WTC11 (cell line): ENCODE data around the gene ARAF. TPM values are rescaled to one million over a fixed set of nuclear protein-coding genes. Genes with fewer than 3 reads are reported as not detected.
"Not testable (repeated sequence)": the region's sequence is repeated elsewhere in the genome, so short reads cannot be mapped to it uniquely, and the experiment has no call there.

Source experiments
- ATAC-seq: fragments of 200-7000 bp; cut with Tn5 transposase; 2 replicates; pipeline ENCODE4 v1.10.0; 2021; ENCODE audit warnings: mild to moderate bottlenecking, moderate library complexity
- Bru-seq: library from RNA; stranded (reverse); fragments of 400-500 nt; gene quantifications from one replicate; lab custom pipeline; 2021; lab: Mats Ljungman, UMichigan
- CTCF ChIA-PET: fragments of 300-600 bp; sonication (Branson Sonifier 250); formaldehyde crosslinking; loops from one replicate; lab custom pipeline; 2021; ENCODE audit warnings: antibody characterized with exemption; lab: Charles Lee
- POLR2A ChIA-PET: fragments of 350-600 bp; sonication (Branson Sonifier 250); formaldehyde crosslinking; loops from one replicate; lab custom pipeline; 2021; ENCODE audit warnings: antibody characterized with exemption; lab: Charles Lee
- DNase-seq: peaks from one replicate; pipeline ENCODE4 v3.0.0; 2021; ENCODE audit warnings: low spot score
- H3K27ac Mint-ChIP-seq: 2 replicates; pipeline ENCODE4 v1.8.0; 2021; ENCODE audit warnings: mixed read lengths
- H3K27me3 Mint-ChIP-seq: 2 replicates; pipeline ENCODE4 v1.8.0; 2021; ENCODE audit warnings: low read depth, mild to moderate bottlenecking, moderate library complexity, mixed read lengths
- H3K36me3 Mint-ChIP-seq: 2 replicates; pipeline ENCODE4 v1.8.0; 2021; ENCODE audit warnings: mixed read lengths
- H3K4me1 Mint-ChIP-seq: 2 replicates; pipeline ENCODE4 v1.8.0; 2022; ENCODE audit warnings: mixed read lengths
- H3K4me3 Mint-ChIP-seq: 2 replicates; pipeline ENCODE4 v1.8.0; 2021; ENCODE audit warnings: mild to moderate bottlenecking, moderate library complexity, mixed read lengths
- H3K9me3 Mint-ChIP-seq: 2 replicates; pipeline ENCODE4 v1.8.0; 2021; ENCODE audit warnings: mixed read lengths
- ESRRA ChIP-seq: sonication (generic); formaldehyde crosslinking; IDR thresholded peaks from 2 replicates; pipeline ENCODE4 v1.8.1; 2022; ENCODE audit warnings: mild to moderate bottlenecking, missing genetic modification reagents, borderline replicate concordance
- FOXK1 ChIP-seq: sonication (generic); formaldehyde crosslinking; IDR thresholded peaks from 2 replicates; pipeline ENCODE4 v1.8.0; 2022; ENCODE audit warnings: mild to moderate bottlenecking, moderate library complexity, missing genetic modification reagents
- NFYB ChIP-seq: sonication (generic); formaldehyde crosslinking; conservative IDR thresholded peaks from 2 replicates; pipeline ENCODE4 v1.8.0; 2022; ENCODE audit warnings: low read depth, missing genetic modification reagents
- NR2C2 ChIP-seq: sonication (generic); formaldehyde crosslinking; IDR thresholded peaks from 2 replicates; pipeline ENCODE4 v1.8.0; 2022; ENCODE audit warnings: mild to moderate bottlenecking, missing genetic modification reagents
- RELA ChIP-seq: sonication (generic); formaldehyde crosslinking; IDR thresholded peaks from 2 replicates; pipeline ENCODE4 v1.8.1; 2022; ENCODE audit warnings: missing genetic modification reagents, mild to moderate bottlenecking, borderline replicate concordance
- SMAD3 ChIP-seq: sonication (generic); formaldehyde crosslinking; IDR thresholded peaks from 2 replicates; pipeline ENCODE4 v1.8.0; 2022; ENCODE audit warnings: missing genetic modification reagents, mild to moderate bottlenecking, borderline replicate concordance
- SOX15 ChIP-seq: fragments of 250-450 bp; sonication (Bioruptor Pico); IDR thresholded peaks from 2 replicates; pipeline ENCODE4 v1.9.0; 2021; ENCODE audit warnings: mild to moderate bottlenecking
- SP1 ChIP-seq: sonication (generic); formaldehyde crosslinking; conservative IDR thresholded peaks from 2 replicates; pipeline ENCODE4 v1.8.1; 2022; ENCODE audit warnings: missing genetic modification reagents
- ZNF121 ChIP-seq: sonication (generic); formaldehyde crosslinking; IDR thresholded peaks from 2 replicates; pipeline ENCODE4 v1.8.0; 2023; ENCODE audit warnings: missing genetic modification reagents
- long read RNA-seq, 3 experiments: library from RNA in 1 of 3; library from capped mRNA in 1 of 3; library from polyadenylated mRNA in 1 of 3; unstranded in 2 of 3; stranded (forward) in 1 of 3; transcript quantifications; one replicate each; pipeline ENCODE4 v2.0.0, GENCODE V29; 2021
- total RNA-seq: library from RNA; stranded (reverse); gene quantifications from 3 replicates; pipeline ENCODE4 v1.2.3, GENCODE V29; 2021
- TF ChIP-seq, protein P1 (sequence below): sonication (generic); formaldehyde crosslinking; IDR thresholded peaks from 2 replicates; pipeline ENCODE4 v1.8.0; 2022; ENCODE audit warnings: mild to moderate bottlenecking, missing genetic modification reagents
- TF ChIP-seq, protein P2 (sequence below): sonication (generic); formaldehyde crosslinking; IDR thresholded peaks from 2 replicates; pipeline ENCODE4 v1.8.1; 2022; ENCODE audit warnings: low read depth, mild to moderate bottlenecking, moderate library complexity, missing genetic modification reagents, borderline replicate concordance
- TF ChIP-seq, protein P3 (sequence below): sonication (generic); formaldehyde crosslinking; IDR thresholded peaks from 2 replicates; pipeline ENCODE4 v1.8.0; 2022; ENCODE audit warnings: mild to moderate bottlenecking, missing genetic modification reagents
- TF ChIP-seq, protein P4 (sequence below): fragments of 250-450 bp; sonication (Bioruptor Pico); IDR thresholded peaks from 2 replicates; pipeline ENCODE4 v2.1.2; 2022; ENCODE audit warnings: mild to moderate bottlenecking, moderate library complexity
- TF ChIP-seq, protein P5 (sequence below): sonication (generic); formaldehyde crosslinking; IDR thresholded peaks from 2 replicates; pipeline ENCODE4 v1.8.1; 2023; ENCODE audit warnings: mild to moderate bottlenecking, missing genetic modification reagents

Gene ARAF
- 52.5 to 55.8 TPM (median 55.1 TPM) in 3 replicates for total RNA-seq
- Bru-seq, nascent RNA = percentile 65 among the genes with signal in this experiment
- long read RNA-seq, experiment 1, transcript ARAF-203 (16 exons, 2,458 nt) = major isoform, 135 of 162 reads
- long read RNA-seq, experiment 1, partial matches to known transcripts = 12 of 162 reads
- long read RNA-seq, experiment 1, other reads (novel, unspliced or antisense) = 14 of 162 reads
- long read RNA-seq, experiment 2, partial matches to known transcripts = 16 of 23 reads
- long read RNA-seq, experiment 2, other reads (novel, unspliced or antisense) = 2 of 23 reads
- long read RNA-seq, experiment 3, transcript ARAF-203 (16 exons, 2,458 nt) = major isoform, 14 of 29 reads
- long read RNA-seq, experiment 3, partial matches to known transcripts = 0 of 29 reads
- long read RNA-seq, experiment 3, other reads (novel, unspliced or antisense) = 14 of 29 reads

DNA sequence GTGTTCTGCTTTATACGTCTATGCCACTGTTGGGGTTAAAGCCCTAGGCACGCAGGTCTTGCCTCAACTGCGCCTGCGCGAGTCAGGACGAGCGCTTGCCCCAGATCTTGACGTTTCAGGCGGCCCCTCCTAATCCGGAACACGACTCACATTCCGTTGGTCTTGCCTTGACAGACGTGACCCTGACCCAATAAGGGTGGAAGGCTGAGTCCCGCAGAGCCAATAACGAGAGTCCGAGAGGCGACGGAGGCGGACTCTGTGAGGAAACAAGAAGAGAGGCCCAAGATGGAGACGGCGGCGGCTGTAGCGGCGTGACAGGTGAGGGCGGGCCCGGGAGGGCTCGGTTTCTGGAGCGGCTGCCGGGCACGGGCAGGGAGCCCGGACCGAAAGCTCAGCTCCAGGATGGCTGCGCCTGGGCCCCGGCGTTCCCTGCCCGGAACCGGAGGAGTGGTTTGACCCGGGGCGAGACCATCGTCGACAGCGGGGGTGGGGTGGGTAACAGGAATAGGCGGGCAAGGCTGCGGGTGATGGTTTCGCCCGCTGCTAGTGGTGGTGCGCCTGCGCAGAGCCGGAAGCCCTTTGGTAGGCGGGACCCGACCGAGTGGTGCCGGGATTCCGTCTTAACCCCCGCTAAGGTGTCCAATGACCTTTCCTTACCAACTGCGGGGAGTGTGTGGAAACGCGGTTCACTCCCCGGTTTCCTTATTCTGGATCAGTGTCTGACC, at the start of gene ARAF:
Gene ARAF, plus strand, starts transcription at position 272 of the 725 bp plus-strand sequence. CDS start 1,763 bp downstream, outside the sequence.
- TF ChIP-seq SP1 (CRISPR knock-in tag) (peak; percentile 27; the same call in 1 of the 2 replicates), FOXK1 (peak; percentile 66; the same call in 1 of the 2 replicates), NFYB (peak; percentile 94)
- TF ChIP-seq, protein P1, sequence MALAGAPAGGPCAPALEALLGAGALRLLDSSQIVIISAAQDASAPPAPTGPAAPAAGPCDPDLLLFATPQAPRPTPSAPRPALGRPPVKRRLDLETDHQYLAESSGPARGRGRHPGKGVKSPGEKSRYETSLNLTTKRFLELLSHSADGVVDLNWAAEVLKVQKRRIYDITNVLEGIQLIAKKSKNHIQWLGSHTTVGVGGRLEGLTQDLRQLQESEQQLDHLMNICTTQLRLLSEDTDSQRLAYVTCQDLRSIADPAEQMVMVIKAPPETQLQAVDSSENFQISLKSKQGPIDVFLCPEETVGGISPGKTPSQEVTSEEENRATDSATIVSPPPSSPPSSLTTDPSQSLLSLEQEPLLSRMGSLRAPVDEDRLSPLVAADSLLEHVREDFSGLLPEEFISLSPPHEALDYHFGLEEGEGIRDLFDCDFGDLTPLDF (CRISPR knock-in tag) = no peak
- TF ChIP-seq, protein P2, sequence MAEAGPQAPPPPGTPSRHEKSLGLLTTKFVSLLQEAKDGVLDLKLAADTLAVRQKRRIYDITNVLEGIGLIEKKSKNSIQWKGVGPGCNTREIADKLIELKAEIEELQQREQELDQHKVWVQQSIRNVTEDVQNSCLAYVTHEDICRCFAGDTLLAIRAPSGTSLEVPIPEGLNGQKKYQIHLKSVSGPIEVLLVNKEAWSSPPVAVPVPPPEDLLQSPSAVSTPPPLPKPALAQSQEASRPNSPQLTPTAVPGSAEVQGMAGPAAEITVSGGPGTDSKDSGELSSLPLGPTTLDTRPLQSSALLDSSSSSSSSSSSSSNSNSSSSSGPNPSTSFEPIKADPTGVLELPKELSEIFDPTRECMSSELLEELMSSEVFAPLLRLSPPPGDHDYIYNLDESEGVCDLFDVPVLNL (CRISPR knock-in tag) = no peak
- peak within 1 kb of the TSS; percentile 93 for H3K27ac Mint-ChIP-seq
- H3K9me3 Mint-ChIP-seq = no peaks in the 10 kb centered on the region
- ChIA-PET CTCF (interaction anchor here (0.6 to 1.0 kb wide), 5 partner anchors 14 to 84 kb away, joined by 3 to 4 read pairs (median 3); no protein-coding TSS in a partner anchor), POLR2A (interaction anchor here (0.7 kb wide), 1 partner anchor 245 kb away, joined by 5 read pairs; no protein-coding TSS in a partner anchor)
- H3K27me3 Mint-ChIP-seq = no peaks in the 10 kb centered on the region
- peaks cover 20% of the 10 kb centered on the region for H3K4me1 Mint-ChIP-seq
- ATAC-seq (peak; percentile 90), DNase-seq (peak; percentile 96)
- peak within 1 kb of the TSS; percentile 88 for H3K4me3 Mint-ChIP-seq
- H3K36me3 Mint-ChIP-seq = peaks cover 18% of the 10 kb centered on the region

DNA sequence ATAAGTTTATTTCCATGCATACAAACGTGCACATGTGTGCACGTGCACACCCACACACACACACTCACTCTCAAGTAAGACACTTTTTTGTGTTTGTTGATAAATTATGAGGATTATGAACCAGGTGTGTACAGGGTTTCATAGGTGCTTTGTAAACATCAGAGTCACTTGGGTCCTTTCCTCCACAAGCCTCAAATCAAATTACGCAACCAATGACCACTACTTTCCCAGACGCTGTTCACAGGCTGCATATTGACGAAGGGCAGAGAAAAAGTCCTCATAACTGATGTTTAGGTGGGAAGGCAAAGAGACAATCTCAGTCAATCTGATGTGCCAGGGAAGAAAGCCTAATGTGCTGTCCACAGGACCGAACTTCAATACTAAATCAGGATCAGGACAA, 48.6 kb upstream of the ARAF start:
- H3K4me1 Mint-ChIP-seq = peaks cover 13% of the 10 kb centered on the region
- H3K9me3 Mint-ChIP-seq, POLR2A ChIA-PET, H3K27me3 Mint-ChIP-seq, H3K27ac Mint-ChIP-seq, H3K36me3 Mint-ChIP-seq, DNase-seq, CTCF ChIA-PET, ATAC-seq: not testable (repeated sequence)
- H3K4me3 Mint-ChIP-seq = peak overlapping the region; percentile 86

DNA sequence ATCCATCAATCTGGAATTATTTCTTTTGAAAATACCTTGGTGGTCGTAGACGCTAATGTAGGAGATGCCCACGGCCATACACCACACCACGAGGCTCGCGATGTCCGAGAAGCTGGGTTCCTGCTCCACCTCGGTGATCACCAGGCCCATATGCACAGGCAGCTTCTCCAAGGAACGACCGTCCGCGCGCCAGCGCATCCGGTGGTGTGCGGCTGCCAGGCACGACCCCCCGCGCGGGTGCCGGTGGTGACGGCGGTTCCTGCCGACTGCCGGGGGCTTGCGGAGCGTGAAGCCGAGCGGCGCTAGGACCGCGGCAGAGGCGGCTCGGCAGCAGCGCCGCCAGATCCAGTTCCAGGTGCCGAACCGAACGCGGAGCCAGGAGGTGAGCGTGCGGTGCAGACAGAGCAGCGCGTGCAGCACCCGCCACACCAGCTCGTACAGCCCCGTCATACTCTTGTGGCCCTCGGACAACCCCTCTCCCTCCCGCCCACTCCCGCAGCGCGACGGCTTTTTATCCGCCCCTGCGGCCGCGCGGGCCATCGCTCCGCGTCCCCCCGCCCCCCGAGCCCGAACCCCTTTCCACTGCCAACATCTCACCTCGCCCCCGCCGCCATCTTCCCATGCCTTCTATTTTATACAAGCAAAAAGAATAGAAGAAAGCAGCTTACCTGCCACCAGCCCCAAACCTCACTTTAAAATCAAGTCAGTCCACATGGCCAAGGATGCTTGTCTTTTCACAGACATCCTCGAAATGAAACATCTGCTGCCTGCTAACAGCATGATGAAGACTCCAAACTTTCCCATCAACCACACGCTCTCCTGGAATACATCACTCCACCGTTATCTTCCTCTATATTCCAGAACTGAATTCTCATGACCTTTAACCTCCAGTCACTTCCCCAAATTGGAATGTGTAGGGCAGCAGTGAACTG, 47.7 kb upstream of the ARAF start:
- CTCF ChIA-PET = interaction anchor here (0.7 kb wide), 1 partner anchor 10 kb away, joined by 4 read pairs; no protein-coding TSS in a partner anchor
- POLR2A ChIA-PET = interaction anchor here (0.6 kb wide), 1 partner anchor 13 kb away, joined by 4 read pairs; no protein-coding TSS in a partner anchor
- H3K9me3 Mint-ChIP-seq, H3K27me3 Mint-ChIP-seq, H3K36me3 Mint-ChIP-seq: not testable (repeated sequence)
- peak overlapping the region; percentile 86 for H3K4me3 Mint-ChIP-seq
- peak overlapping the region; percentile 86; the same call in 1 of the 2 replicates for H3K27ac Mint-ChIP-seq
- H3K4me1 Mint-ChIP-seq = peaks cover 13% of the 10 kb centered on the region
- peak; percentile 93 for ATAC-seq
- peak; percentile 16 for DNase-seq

DNA sequence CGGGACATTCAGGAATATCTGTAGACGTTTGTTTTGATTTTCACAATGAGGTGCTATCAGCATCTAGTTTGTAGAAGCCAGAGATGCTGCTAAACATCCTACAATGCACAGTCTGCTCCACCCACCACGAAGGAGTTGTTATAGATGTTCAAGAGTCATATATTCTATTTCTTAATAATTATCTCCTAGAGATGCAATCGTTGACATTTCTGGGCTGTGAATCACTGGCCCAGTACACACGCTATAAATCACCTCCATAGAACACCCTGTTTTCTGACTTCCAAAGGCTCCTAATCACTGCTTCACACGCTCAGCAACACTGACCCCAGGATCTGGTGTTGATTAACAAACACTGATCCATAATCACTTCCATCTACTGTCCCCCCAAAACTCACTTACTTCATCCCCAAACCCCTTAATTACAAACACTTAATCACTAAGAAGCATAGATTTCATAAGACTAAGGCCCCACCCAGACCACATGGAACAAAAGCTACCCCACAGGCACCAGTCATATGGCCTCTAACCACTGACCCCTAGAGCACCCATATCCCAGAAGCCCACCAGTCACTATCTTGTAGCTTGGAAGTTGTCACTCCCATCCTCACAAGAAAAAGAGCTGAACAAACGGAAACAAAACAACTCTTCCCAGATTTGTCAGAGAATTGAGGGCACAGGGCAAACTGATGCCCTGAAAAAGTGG, 46.3 kb upstream of the ARAF start:
- no peak for DNase-seq
- H3K9me3 Mint-ChIP-seq = no peaks in the 10 kb centered on the region
- peak overlapping the region; percentile 86 for H3K4me3 Mint-ChIP-seq
- H3K27ac Mint-ChIP-seq = no peak overlapping the region
- ATAC-seq = no peak
- POLR2A ChIA-PET = no interaction called here
- H3K36me3 Mint-ChIP-seq = no peaks in the 10 kb centered on the region
- CTCF ChIA-PET = interaction anchor here (0.6 to 1.2 kb wide), 3 partner anchors 9 to 18 kb away, joined by 3 to 9 read pairs (median 4); no protein-coding TSS in a partner anchor
- H3K4me1 Mint-ChIP-seq = peaks cover 13% of the 10 kb centered on the region
- H3K27me3 Mint-ChIP-seq = no peaks in the 10 kb centered on the region
- TF ChIP-seq SOX15 = no peak
- TF ChIP-seq NFYB = no peak
- TF ChIP-seq ZNF121 (CRISPR knock-in tag) = no peak
- TF ChIP-seq, protein P3, sequence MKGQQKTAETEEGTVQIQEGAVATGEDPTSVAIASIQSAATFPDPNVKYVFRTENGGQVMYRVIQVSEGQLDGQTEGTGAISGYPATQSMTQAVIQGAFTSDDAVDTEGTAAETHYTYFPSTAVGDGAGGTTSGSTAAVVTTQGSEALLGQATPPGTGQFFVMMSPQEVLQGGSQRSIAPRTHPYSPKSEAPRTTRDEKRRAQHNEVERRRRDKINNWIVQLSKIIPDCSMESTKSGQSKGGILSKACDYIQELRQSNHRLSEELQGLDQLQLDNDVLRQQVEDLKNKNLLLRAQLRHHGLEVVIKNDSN (CRISPR knock-in tag) = no peak
- no peak for TF ChIP-seq ESRRA (CRISPR knock-in tag)
- no peak for TF ChIP-seq SMAD3 (CRISPR knock-in tag)
- no peak for TF ChIP-seq NR2C2
- TF ChIP-seq, protein P4, sequence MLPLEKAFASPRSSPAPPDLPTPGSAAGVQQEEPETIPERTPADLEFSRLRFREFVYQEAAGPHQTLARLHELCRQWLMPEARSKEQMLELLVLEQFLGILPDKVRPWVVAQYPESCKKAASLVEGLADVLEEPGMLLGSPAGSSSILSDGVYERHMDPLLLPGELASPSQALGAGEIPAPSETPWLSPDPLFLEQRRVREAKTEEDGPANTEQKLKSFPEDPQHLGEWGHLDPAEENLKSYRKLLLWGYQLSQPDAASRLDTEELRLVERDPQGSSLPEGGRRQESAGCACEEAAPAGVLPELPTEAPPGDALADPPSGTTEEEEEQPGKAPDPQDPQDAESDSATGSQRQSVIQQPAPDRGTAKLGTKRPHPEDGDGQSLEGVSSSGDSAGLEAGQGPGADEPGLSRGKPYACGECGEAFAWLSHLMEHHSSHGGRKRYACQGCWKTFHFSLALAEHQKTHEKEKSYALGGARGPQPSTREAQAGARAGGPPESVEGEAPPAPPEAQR (CRISPR knock-in tag) = no peak
- TF ChIP-seq RELA (CRISPR knock-in tag) = no peak
- TF ChIP-seq, protein P5, sequence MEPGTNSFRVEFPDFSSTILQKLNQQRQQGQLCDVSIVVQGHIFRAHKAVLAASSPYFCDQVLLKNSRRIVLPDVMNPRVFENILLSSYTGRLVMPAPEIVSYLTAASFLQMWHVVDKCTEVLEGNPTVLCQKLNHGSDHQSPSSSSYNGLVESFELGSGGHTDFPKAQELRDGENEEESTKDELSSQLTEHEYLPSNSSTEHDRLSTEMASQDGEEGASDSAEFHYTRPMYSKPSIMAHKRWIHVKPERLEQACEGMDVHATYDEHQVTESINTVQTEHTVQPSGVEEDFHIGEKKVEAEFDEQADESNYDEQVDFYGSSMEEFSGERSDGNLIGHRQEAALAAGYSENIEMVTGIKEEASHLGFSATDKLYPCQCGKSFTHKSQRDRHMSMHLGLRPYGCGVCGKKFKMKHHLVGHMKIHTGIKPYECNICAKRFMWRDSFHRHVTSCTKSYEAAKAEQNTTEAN = no peak
